ENCODE measurements around the gene CD274.
"Not testable (repeated sequence)": the region's sequence is repeated elsewhere in the genome, so short reads cannot be mapped to it uniquely, and the experiment has no call there.

GRCh38 chr9:5494765-5495164 lies 44.4 kb downstream of the CD274 start:
- TF ChIP-seq CTCF (conservative IDR thresholded peaks at IDR 0.05; ENCODE audit: low read depth, low read length); EZH2 (IDR thresholded peaks at IDR 0.05; ENCODE audit: borderline replicate concordance, low read depth, low read length, poor library complexity, severe bottlenecking): not testable (repeated sequence)

Measured in A673 (cell line).